Parathyroid adenoma (tissue), 2 donors: ENCODE measurements around the gene SRGAP3.

Source experiments
- H2AFZ ChIP-seq: fragments of 300-600 bp; sonication (generic); one replicate; pipeline ENCODE4 v1.7.0; 2017; ENCODE audit warnings: antibody characterized with exemption, mild to moderate bottlenecking
- H3K27ac ChIP-seq: fragments of 300-600 bp; sonication (generic); one replicate; pipeline ENCODE4 v1.7.0; 2017
- H3K27me3 ChIP-seq: fragments of 300-600 bp; sonication (generic); one replicate; pipeline ENCODE4 v1.7.0; 2017; ENCODE audit warnings: low read length; ENCODE audit not compliant: control insufficient read depth, insufficient read depth
- H3K36me3 ChIP-seq: fragments of 300-600 bp; sonication (generic); one replicate; pipeline ENCODE4 v1.7.0; 2017; ENCODE audit warnings: low read length; ENCODE audit not compliant: control insufficient read depth, insufficient read depth
- H3K4me1 ChIP-seq: fragments of 300-600 bp; sonication (generic); one replicate; pipeline ENCODE4 v1.7.0; 2017; ENCODE audit warnings: control low read depth
- H3K4me2 ChIP-seq: fragments of 300-600 bp; sonication (generic); one replicate; pipeline ENCODE4 v1.7.0; 2017; ENCODE audit warnings: low read length
- H3K4me3 ChIP-seq: fragments of 300-600 bp; sonication (generic); one replicate; pipeline ENCODE4 v1.7.0; 2017; ENCODE audit warnings: low read depth, low read length
- H3K79me2 ChIP-seq: fragments of 300-600 bp; sonication (generic); one replicate; pipeline ENCODE4 v1.7.0; 2017; ENCODE audit warnings: control low read depth
- H3K9ac ChIP-seq: fragments of 300-600 bp; sonication (generic); one replicate; pipeline ENCODE4 v1.7.0; 2017; ENCODE audit warnings: mild to moderate bottlenecking
- H3K9me3 ChIP-seq: fragments of 300-600 bp; sonication (generic); one replicate; pipeline ENCODE4 v1.7.0; 2017; ENCODE audit warnings: low read length; ENCODE audit not compliant: control insufficient read depth
- CTCF ChIP-seq: fragments of 300-600 bp; sonication (generic); IDR thresholded peaks from one replicate; pipeline ENCODE4 v1.7.0; 2017; ENCODE audit warnings: antibody characterized with exemption, mild to moderate bottlenecking
- donor health status: primary hyperparathyroidism.

Gene SRGAP3

GRCh38 chr3:9115336-9115735 lies 134.1 kb downstream of the SRGAP3 start:
- TF ChIP-seq CTCF = no peak
- H3K9me3 ChIP-seq = no peaks in the 10 kb centered on the region
- no peaks in the 10 kb centered on the region for H3K36me3 ChIP-seq
- no peak overlapping the region for H2AFZ ChIP-seq
- no peak overlapping the region for H3K9ac ChIP-seq
- no peaks in the 10 kb centered on the region for H3K79me2 ChIP-seq
- no peak overlapping the region for H3K27ac ChIP-seq
- no peaks in the 10 kb centered on the region for H3K27me3 ChIP-seq
- H3K4me1 ChIP-seq = no peaks in the 10 kb centered on the region
- no peak overlapping the region for H3K4me2 ChIP-seq
- no peak overlapping the region for H3K4me3 ChIP-seq

GRCh38 chr3:9113040-9113439 lies 136.4 kb downstream of the SRGAP3 start:
- no peaks in the 10 kb centered on the region for H3K4me1 ChIP-seq
- H3K9me3 ChIP-seq = no peaks in the 10 kb centered on the region
- H3K4me3 ChIP-seq = no peak overlapping the region
- no peak for TF ChIP-seq CTCF
- no peak overlapping the region for H3K9ac ChIP-seq
- H3K4me2 ChIP-seq = no peak overlapping the region
- no peak overlapping the region for H2AFZ ChIP-seq
- no peak overlapping the region for H3K27ac ChIP-seq
- H3K79me2 ChIP-seq = no peaks in the 10 kb centered on the region
- no peaks in the 10 kb centered on the region for H3K36me3 ChIP-seq
- no peaks in the 10 kb centered on the region for H3K27me3 ChIP-seq

- no peak overlapping the region for H3K4me3 ChIP-seq
- no peak overlapping the region for H3K9ac ChIP-seq
- no peak overlapping the region for H3K27ac ChIP-seq
Observed at GRCh38 chr3:9111866-9112265, 137.6 kb downstream of the SRGAP3 start.

GRCh38 chr3:9111417-9111816 lies 138.0 kb downstream of the SRGAP3 start:
- no peak overlapping the region for H2AFZ ChIP-seq
- no peaks in the 10 kb centered on the region for H3K27me3 ChIP-seq
- H3K27ac ChIP-seq = no peak overlapping the region
- H3K36me3 ChIP-seq = no peaks in the 10 kb centered on the region
- H3K4me2 ChIP-seq = no peak overlapping the region
- no peak overlapping the region for H3K9ac ChIP-seq
- H3K9me3 ChIP-seq = no peaks in the 10 kb centered on the region
- no peaks in the 10 kb centered on the region for H3K4me1 ChIP-seq
- no peak overlapping the region for H3K4me3 ChIP-seq
- H3K79me2 ChIP-seq = no peaks in the 10 kb centered on the region
- no peak for TF ChIP-seq CTCF

More at GRCh38 chr3:9111866-9112265, 137.6 kb downstream of the SRGAP3 start:
- no peak for TF ChIP-seq CTCF
- no peaks in the 10 kb centered on the region for H3K9me3 ChIP-seq
- H2AFZ ChIP-seq = no peak overlapping the region
- no peaks in the 10 kb centered on the region for H3K79me2 ChIP-seq
- H3K36me3 ChIP-seq = no peaks in the 10 kb centered on the region
- no peak overlapping the region for H3K4me2 ChIP-seq
- H3K4me1 ChIP-seq = no peaks in the 10 kb centered on the region
- no peaks in the 10 kb centered on the region for H3K27me3 ChIP-seq

- no peak overlapping the region for H3K27ac ChIP-seq
- no peak overlapping the region for H3K4me3 ChIP-seq
- H3K4me1 ChIP-seq = no peaks in the 10 kb centered on the region
- no peaks in the 10 kb centered on the region for H3K27me3 ChIP-seq
- no peak overlapping the region for H2AFZ ChIP-seq
- no peaks in the 10 kb centered on the region for H3K36me3 ChIP-seq
- no peak overlapping the region for H3K9ac ChIP-seq
- H3K79me2 ChIP-seq = no peaks in the 10 kb centered on the region
- no peaks in the 10 kb centered on the region for H3K9me3 ChIP-seq
- no peak overlapping the region for H3K4me2 ChIP-seq
- TF ChIP-seq CTCF = no peak
Observed at GRCh38 chr3:9110802-9111201, 138.6 kb downstream of the SRGAP3 start.
